ENCODE measurements around the gene CCT2. TPM values are rescaled to one million over a fixed set of nuclear protein-coding genes. Genes with fewer than 3 reads are reported as not detected.

Gene CCT2
- total RNA-seq: 114 TPM

DNA sequence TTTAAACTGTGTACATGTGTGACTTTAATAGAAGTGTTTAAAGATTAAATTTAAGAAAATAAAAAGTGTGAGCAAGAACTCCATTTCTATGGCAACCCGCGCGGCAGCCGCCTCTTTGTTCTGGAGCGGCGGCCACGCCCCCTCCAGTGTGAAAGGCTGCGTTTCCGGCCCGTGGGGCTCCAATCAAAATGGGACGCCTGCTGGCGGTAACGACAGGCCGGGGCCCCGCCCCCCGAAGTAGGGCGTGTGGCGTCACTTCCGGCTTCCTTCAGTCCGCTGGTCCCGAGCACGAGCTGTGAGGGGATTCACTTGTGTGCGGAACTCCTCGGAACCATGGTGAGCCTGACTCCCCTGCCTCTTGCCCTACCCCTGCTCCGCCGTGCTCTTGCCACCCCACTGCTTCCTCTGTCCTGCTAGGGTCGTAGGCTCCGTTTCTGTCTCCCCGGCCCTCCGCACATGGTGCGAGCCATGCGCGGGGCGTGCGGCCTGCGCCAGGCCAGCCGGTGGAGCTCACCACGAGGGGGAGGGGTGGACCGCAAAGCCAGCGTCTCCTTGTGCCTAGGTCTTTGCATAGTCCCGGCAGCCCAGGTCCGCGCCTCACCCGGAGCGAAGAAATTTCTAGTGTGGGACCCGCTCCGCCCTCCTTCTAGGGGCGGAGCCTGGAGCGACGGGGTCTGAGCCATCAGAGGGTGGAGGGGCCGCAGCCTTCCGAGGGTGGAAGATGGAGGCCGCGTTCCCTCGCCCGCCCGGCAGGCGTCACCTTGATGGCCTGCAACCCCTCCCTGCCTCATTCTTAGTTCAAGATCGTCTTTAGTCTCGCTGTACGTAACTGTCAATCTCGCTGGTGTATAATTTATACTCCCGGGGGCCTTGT lies at the start of gene CCT2:
Gene CCT2, plus strand, starts transcription at position 271 of the 874 bp plus-strand sequence. Its CDS starts 63 bp downstream, at position 334.
- ATAC-seq: peak; percentile 99

GRCh38 chr12:69540987-69541386 lies 44.3 kb upstream of the CCT2 start:
- no peak for ATAC-seq

DNA sequence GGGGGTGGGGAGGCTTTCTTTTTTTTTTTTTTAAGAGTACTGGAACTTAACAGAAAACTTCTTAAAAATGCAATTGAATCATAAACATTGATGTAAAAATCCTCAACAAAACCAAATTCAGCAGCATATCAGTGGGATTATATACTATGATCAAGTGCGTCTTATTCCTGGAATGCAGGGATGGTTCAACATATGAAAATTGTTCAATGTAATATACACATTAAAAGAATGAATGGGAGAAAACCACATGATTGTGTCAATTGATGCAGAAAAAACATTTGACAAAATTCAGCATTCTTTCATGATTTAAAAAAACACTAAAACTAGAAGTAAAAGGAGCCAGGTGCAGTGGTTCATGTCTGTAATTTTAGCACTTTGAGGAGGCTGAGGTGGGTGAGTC lies 41.2 kb upstream of the CCT2 start:
- ATAC-seq: no peak

- no peak for ATAC-seq
These were observed 40.2 kb upstream of the CCT2 start for GRCh38 chr12:69545081-69545480.

DNA sequence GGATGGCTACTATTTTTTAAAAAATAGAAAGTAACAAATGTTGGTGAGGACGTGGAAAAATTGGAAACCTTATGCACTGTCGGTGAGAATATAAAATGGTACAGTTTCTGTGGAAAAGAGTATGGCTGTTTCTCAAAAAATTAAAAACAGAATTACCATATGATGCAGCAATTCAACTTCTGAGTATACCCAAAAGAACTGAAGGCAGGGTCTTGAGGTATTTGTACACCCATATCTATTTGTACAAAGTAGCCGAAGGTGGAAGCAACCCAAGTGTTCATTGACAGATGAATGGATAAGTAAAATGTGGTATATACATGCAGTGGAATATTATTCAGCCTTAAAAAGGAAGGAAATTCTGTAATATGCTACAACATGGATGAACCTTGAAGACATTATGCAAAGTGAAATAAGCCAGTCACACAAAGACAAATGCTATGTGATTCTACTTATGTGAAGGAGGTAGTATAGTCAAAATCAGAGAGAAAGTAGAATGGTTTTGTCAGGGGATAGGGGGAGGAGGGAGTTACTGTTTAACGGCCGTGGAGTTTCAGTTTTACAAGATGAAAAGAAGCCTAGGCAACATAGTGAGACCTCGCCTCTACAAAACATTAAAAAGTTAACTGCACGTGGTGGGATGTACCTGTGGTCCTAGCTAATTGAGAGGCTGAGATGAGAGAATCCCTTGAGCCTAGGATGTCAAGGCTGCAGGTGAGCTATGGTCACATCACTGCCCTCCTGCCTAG lies 38.4 kb upstream of the CCT2 start:
- no peak for ATAC-seq

DNA sequence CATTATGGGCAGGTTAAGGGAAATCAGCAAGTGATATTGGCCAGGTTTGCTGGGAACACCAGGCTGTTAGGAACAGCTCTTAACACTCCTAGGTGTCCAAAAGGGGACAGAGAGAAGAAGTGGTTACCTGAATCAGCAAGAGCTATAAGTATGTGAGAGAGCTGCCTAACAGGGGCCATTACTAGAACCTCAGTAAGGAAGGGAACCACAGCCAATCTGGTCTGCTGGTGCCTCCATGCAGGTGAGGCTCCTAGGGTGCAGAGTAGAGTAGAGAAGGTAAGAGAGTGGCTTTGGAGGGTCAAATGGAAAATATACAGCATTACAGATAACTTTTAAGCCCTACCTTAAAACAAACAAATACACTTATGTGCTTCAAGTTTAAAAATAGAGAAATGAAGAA lies 36.6 kb upstream of the CCT2 start:
- no peak for ATAC-seq

- no peak for ATAC-seq
These were observed 34.5 kb upstream of the CCT2 start for GRCh38 chr12:69550569-69551350.

- ATAC-seq: peak; percentile 62
These were observed 31.5 kb upstream of the CCT2 start for GRCh38 chr12:69553628-69554248.

DNA sequence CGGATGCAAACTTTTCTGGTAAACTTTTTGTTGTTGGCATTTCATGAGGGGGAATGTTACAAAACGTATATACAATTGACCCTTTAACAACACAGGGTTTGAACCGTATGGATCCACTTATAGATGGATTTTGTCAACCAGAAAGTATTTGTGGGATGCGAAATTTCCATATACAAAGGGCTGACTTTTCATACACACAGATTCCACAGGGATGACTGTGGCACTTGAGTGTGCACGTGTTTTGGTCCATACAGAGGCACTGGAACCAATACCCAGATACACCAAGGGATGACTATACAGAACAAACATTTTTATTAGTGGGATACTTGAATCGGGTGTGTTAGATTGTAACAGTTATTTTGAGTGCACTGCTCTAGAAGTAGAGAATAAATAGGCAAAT lies 29.8 kb upstream of the CCT2 start:
- no peak for ATAC-seq

DNA sequence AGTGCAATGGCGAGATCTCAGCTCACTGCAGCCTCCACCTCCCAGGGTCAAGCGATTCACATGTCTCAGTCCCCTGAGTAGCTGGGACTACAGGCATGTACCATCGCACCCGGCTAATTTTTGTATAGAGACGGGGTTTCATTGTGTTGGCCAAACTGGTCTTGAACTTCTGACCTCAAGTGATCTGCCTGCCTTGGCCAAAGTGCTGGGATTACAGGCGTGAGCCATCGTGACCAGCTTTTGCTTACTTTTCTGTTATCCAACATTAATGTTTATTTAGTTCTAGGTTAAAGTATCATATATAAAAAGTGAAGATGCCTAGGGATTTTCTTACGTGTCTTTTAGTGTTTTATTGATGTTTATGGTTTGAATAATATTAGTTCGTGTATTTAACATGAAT lies 28.9 kb upstream of the CCT2 start:
- no peak for ATAC-seq

DNA sequence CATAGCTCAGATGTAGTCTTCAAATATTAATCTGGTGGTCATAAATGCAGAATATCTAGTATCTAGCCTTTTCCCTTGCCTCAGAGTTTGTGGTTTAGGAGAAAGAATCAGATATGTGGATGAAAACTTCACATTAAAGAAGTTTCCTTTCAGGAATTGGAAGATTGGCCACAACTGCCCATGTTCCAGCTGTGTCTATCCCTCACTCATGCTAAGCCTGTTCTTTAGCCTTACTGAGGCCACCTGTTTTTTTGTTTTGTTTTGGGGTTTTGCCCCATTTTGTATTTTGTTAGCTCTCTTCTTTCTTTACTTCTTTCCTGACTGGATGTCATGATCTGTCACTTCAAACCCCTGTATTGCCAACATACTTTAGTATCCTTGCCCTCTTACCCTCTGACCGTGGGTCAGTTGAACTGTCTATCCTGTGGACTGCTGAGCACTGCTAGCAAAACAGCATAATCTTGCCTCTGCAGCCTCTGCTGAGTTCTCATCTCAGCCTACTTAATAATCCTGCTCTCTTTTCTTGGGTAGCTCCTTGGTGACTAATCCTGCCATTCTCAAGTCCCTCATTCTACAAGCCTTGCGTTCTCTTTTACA lies 22.0 kb upstream of the CCT2 start:
- no peak for ATAC-seq

DNA sequence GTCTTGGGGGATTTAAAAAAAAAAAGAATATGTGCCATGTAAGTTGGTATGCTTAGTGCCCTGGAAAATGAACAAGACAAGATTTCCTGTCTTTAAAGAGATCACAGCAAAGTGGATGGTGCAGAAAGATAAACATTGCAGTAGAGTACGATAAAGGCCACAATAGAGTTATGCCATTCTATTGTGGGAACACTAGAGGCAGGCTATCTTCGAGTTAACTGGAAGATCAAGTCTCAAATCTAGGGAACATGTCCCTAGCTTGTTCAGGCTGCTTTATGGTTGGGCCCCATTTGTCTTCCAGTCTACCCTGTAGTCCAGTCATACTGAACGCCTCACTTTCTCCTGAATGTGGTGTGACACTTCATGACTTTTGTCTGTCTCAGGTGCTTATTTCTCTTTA lies 18.7 kb upstream of the CCT2 start:
- ATAC-seq: no peak

DNA sequence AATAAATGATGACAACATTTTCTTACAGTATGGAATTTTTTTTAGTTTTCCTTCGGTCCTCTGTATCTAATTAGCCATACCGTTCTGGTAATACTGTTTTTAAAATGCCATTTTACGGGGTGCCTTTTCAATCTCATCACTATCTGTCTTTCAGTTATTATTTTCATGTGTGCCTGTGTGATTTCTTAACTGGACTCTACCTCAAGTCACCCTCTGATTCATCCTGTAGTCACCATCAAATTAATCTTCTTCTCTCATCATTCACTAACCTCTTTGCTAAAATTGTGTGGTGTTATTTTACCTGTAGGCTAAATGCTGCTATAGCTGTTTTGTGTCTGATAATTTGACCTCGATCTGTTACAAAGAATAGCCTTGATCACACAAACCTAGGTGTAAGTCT lies 16.0 kb upstream of the CCT2 start:
- ATAC-seq: no peak

- ATAC-seq: no peak
These were observed 15.2 kb upstream of the CCT2 start for GRCh38 chr12:69570000-69570516.

DNA sequence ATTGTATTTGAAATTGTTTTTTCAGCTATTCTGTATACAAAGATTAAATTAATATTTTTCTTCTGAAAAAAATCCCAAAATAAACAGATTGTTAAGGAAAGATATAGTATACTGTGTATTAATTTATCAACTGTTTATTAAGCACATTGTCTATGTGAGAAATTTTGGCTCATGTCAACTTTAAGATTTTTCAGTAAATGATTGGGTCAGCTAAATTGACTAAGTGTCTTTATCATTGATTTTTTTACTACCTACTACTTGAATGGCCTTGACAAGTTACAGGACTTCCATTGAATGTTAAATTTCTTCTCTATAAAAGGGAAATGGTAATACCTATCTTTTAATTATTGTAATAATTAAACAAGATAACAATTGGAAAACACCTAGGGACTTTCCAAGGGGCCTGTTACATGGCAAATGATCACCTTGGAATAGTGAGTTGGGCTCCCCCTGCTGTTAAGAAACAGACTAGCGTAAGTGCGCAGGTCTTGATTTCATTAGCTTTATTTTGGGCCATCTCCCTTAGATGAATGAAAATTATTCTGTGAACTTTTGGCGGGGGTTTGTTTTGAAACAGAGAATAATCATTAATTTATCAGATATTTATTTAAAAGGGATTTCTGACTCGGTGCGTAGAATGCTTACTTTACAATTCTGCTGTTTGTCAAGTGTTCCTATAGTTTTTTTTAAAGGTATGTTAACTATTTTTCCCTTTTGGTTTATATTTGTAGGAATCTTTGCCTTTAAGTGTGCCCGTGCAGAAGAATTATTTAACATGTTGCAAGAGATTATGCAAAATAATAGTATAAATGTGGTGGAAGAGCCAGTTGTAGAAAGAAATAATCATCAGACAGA lies 14.5 kb upstream of the CCT2 start:
- peak; percentile 57 for ATAC-seq

GRCh38 chr12:69575346-69575745 lies 9.9 kb upstream of the CCT2 start:
- ATAC-seq: no peak

DNA sequence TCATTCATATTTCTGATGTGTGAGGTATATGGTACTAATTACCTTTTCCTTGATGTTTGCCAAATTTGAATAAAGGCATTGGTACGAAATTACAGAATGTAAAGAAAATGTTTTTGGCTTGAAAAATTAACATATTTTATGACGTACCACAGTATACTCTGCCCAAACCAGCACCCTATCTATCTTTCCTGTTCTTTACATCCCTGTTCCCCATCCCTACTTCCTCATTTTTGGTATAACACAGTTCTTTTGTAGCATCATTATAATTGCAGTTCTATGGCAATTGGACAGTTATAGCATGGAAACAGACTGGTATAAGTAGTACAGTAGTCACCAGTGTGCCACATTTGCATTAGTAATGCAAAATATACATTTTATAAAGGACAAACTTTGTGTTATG lies 7.0 kb upstream of the CCT2 start:
- ATAC-seq: no peak

- ATAC-seq: no peak
These were observed 6.2 kb upstream of the CCT2 start for GRCh38 chr12:69579029-69579428.

GRCh38 chr12:69580074-69580473 lies 5.2 kb upstream of the CCT2 start:
- no peak for ATAC-seq

DNA sequence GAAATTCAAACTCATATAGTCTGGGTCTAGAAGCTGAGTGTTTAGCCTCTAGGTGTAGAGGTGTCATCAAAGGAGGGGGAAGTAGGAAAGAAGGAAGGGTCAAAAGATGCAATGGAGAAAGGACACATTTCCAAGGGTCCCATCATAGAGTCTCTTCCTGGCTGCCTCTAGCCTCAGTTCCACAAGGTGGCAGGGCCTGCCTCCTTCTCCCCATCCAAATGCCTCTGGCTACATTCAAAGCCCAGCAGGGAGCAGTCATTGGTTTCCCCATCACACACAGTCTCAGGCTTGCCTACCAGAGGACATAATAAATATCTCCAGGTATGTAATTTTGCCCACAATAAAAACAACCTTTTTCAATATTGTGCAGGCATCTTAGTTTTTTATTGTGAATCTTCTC lies 2.1 kb upstream of the CCT2 start:
- no peak for ATAC-seq

- ATAC-seq: no peak
These were observed 3.3 kb downstream of the CCT2 start for GRCh38 chr12:69588527-69588926.
